Loucy (cell line): ENCODE measurements around the gene MOV10L1.

Experiments used
- H2AFZ ChIP-seq: fragments of 200-600 bp; sonication (generic); 2 replicates; pipeline ENCODE4 v1.6.0; 2016; ENCODE audit warnings: antibody characterized with exemption, mild to moderate bottlenecking, low read length, moderate library complexity
- H3F3A ChIP-seq: fragments of 200-600 bp; 2 replicates; pipeline ENCODE4 v1.6.0; 2016; ENCODE audit warnings: antibody characterized with exemption, low read depth, mild to moderate bottlenecking
- H3K27me3 ChIP-seq: fragments of 200-600 bp; sonication (generic); 2 replicates; pipeline ENCODE4 v1.6.1; 2014; ENCODE audit warnings: low read length, mild to moderate bottlenecking; ENCODE audit not compliant: insufficient read depth, poor library complexity, severe bottlenecking
- H3K36me3 ChIP-seq: fragments of 200-600 bp; sonication (generic); 2 replicates; pipeline ENCODE4 v1.6.1; 2016; ENCODE audit warnings: low read length; ENCODE audit not compliant: insufficient read depth
- H3K4me1 ChIP-seq: fragments of 200-600 bp; sonication (generic); 2 replicates; pipeline ENCODE4 v1.5.1; 2014; ENCODE audit warnings: low read length, mild to moderate bottlenecking; ENCODE audit not compliant: insufficient read depth, poor library complexity, severe bottlenecking
- H3K4me2 ChIP-seq: fragments of 200-600 bp; sonication (generic); 2 replicates; pipeline ENCODE4 v1.6.0; 2014; ENCODE audit warnings: antibody characterized with exemption, low read length, low read depth, mild to moderate bottlenecking; ENCODE audit not compliant: poor library complexity, severe bottlenecking
- H3K4me3 ChIP-seq: fragments of 200-600 bp; sonication (generic); 2 replicates; pipeline ENCODE4 v1.5.1; 2014; ENCODE audit warnings: low read length, mild to moderate bottlenecking, mixed read lengths; ENCODE audit not compliant: poor library complexity, severe bottlenecking
- H3K79me2 ChIP-seq: fragments of 200-600 bp; sonication (generic); 2 replicates; pipeline ENCODE4 v1.6.1; 2014; ENCODE audit warnings: low read length; ENCODE audit not compliant: insufficient read depth
- H3K9ac ChIP-seq: fragments of 200-600 bp; sonication (generic); 2 replicates; pipeline ENCODE4 v1.6.0; 2014; ENCODE audit warnings: mild to moderate bottlenecking, low read depth, low read length, moderate library complexity; ENCODE audit not compliant: poor library complexity, severe bottlenecking
- H3K9me2 ChIP-seq: fragments of 200-600 bp; sonication (generic); replicated peaks from 2 replicates; pipeline ENCODE4 v1.6.1; 2016; ENCODE audit warnings: low read depth, low read length, mixed read lengths
- H3K9me3 ChIP-seq: fragments of 200-600 bp; sonication (generic); 2 replicates; pipeline ENCODE4 v1.6.1; 2014; ENCODE audit warnings: mild to moderate bottlenecking, antibody characterized with exemption, low read length, low read depth; ENCODE audit not compliant: insufficient read depth
- H4K20me1 ChIP-seq: fragments of 200-600 bp; sonication (generic); 2 replicates; pipeline ENCODE4 v1.6.0; 2014; ENCODE audit warnings: antibody characterized with exemption, low read length, mild to moderate bottlenecking; ENCODE audit not compliant: insufficient read depth, poor library complexity, severe bottlenecking
- CTCF ChIP-seq: fragments of 200-600 bp; sonication (generic); conservative IDR thresholded peaks from 2 replicates; pipeline ENCODE4 v1.5.1; 2014; ENCODE audit warnings: mild to moderate bottlenecking, antibody characterized with exemption, low read length
- EZH2phosphoT487 ChIP-seq: fragments of 200-600 bp; IDR thresholded peaks from 2 replicates; pipeline ENCODE4 v1.6.1; 2018; ENCODE audit warnings: antibody characterized with exemption, mild to moderate bottlenecking, moderate library complexity, borderline replicate concordance

Gene MOV10L1

GRCh38 chr22:50192436-50193204 lies 102.8 kb downstream of the MOV10L1 start:
- peak overlapping the region; percentile 96 for H3K4me2 ChIP-seq
- H3K36me3 ChIP-seq: peaks cover 22% of the 10 kb centered on the region; the same call in 1 of the 2 replicates
- H2AFZ ChIP-seq: no peak overlapping the region
- H3K4me3 ChIP-seq: peak overlapping the region; percentile 94
- H3K9me3 ChIP-seq: no peaks in the 10 kb centered on the region
- peaks cover 13% of the 10 kb centered on the region; the same call in 1 of the 2 replicates for H3F3A ChIP-seq
- peaks cover 62% of the 10 kb centered on the region for H3K79me2 ChIP-seq
- peak overlapping the region; percentile 92 for H3K9ac ChIP-seq
- TF ChIP-seq CTCF (no peak), EZH2phosphoT487 (no peak)
- peaks cover 45% of the 10 kb centered on the region for H3K4me1 ChIP-seq
- no peaks in the 10 kb centered on the region for H3K9me2 ChIP-seq
- H3K27me3 ChIP-seq: no peaks in the 10 kb centered on the region
- peaks cover 20% of the 10 kb centered on the region for H4K20me1 ChIP-seq

GRCh38 chr22:50193621-50194020 lies 103.8 kb downstream of the MOV10L1 start:
- Histone ChIP-seq H3K4me2 (peak overlapping the region; percentile 96), H4K20me1 (peaks cover 20% of the 10 kb centered on the region), H3K79me2 (peaks cover 52% of the 10 kb centered on the region), H3K9me2 (no peaks in the 10 kb centered on the region), H3K9me3 (no peaks in the 10 kb centered on the region), H3K4me3 (no peak overlapping the region), H3K36me3 (peaks cover 22% of the 10 kb centered on the region; the same call in 1 of the 2 replicates), H3K9ac (peak overlapping the region; percentile 92), H3K4me1 (peaks cover 41% of the 10 kb centered on the region), H3F3A (peaks cover 13% of the 10 kb centered on the region; the same call in 1 of the 2 replicates), H3K27me3 (no peaks in the 10 kb centered on the region), H2AFZ (no peak overlapping the region)
- no peak for TF ChIP-seq CTCF
- no peak for TF ChIP-seq EZH2phosphoT487

GRCh38 chr22:50194037-50194805 lies 104.4 kb downstream of the MOV10L1 start:
- no peaks in the 10 kb centered on the region for H3K9me2 ChIP-seq
- no peak for TF ChIP-seq CTCF
- no peak for TF ChIP-seq EZH2phosphoT487
- H3F3A ChIP-seq: peaks cover 13% of the 10 kb centered on the region; the same call in 1 of the 2 replicates
- H3K4me1 ChIP-seq: peaks cover 36% of the 10 kb centered on the region
- peaks cover 46% of the 10 kb centered on the region for H3K79me2 ChIP-seq
- H2AFZ ChIP-seq: no peak overlapping the region
- no peaks in the 10 kb centered on the region for H3K9me3 ChIP-seq
- no peaks in the 10 kb centered on the region for H3K27me3 ChIP-seq
- peaks cover 20% of the 10 kb centered on the region for H4K20me1 ChIP-seq
- no peak overlapping the region for H3K9ac ChIP-seq
- H3K4me2 ChIP-seq: no peak overlapping the region
- H3K36me3 ChIP-seq: peaks cover 22% of the 10 kb centered on the region; the same call in 1 of the 2 replicates
- no peak overlapping the region for H3K4me3 ChIP-seq
